ENCODE results near the gene NCK1. TPM values are rescaled to one million over a fixed set of nuclear protein-coding genes. Genes with fewer than 3 reads are reported as not detected.

NCK1 gene
- total RNA-seq, 2 experiments from 2014 or later = 31.9 to 34.7 TPM

- Mint-ChIP-seq H3K9me3 (peaks cover 8% of the 10 kb centered on the region), H3K36me3 (ENCODE audit: low read depth) (peaks cover 29% of the 10 kb centered on the region), H3K27me3 (no peaks in the 10 kb centered on the region), H3K27ac (no peak overlapping the region), H3K4me3 (no peak overlapping the region), H3K4me1 (ENCODE audit: low read depth) (peaks cover 62% of the 10 kb centered on the region)
- ChIA-PET CTCF (no interaction called here), POLR2A (interaction anchor here (0.8 kb wide), 1 partner anchor 18 kb away, joined by 3 read pairs; no protein-coding TSS in a partner anchor)
- intact Hi-C loops (cut with micrococcal nuclease) = no loop called here
- ATAC-seq (peak; percentile 77), DNase-seq (no peak)
- TF ChIP-seq, protein P1, sequence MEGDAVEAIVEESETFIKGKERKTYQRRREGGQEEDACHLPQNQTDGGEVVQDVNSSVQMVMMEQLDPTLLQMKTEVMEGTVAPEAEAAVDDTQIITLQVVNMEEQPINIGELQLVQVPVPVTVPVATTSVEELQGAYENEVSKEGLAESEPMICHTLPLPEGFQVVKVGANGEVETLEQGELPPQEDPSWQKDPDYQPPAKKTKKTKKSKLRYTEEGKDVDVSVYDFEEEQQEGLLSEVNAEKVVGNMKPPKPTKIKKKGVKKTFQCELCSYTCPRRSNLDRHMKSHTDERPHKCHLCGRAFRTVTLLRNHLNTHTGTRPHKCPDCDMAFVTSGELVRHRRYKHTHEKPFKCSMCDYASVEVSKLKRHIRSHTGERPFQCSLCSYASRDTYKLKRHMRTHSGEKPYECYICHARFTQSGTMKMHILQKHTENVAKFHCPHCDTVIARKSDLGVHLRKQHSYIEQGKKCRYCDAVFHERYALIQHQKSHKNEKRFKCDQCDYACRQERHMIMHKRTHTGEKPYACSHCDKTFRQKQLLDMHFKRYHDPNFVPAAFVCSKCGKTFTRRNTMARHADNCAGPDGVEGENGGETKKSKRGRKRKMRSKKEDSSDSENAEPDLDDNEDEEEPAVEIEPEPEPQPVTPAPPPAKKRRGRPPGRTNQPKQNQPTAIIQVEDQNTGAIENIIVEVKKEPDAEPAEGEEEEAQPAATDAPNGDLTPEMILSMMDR (IDR thresholded peaks at IDR 0.05) = no peak
Observed at GRCh38 chr3:136882571-136882970, 20.6 kb downstream of the NCK1 start.

DNA sequence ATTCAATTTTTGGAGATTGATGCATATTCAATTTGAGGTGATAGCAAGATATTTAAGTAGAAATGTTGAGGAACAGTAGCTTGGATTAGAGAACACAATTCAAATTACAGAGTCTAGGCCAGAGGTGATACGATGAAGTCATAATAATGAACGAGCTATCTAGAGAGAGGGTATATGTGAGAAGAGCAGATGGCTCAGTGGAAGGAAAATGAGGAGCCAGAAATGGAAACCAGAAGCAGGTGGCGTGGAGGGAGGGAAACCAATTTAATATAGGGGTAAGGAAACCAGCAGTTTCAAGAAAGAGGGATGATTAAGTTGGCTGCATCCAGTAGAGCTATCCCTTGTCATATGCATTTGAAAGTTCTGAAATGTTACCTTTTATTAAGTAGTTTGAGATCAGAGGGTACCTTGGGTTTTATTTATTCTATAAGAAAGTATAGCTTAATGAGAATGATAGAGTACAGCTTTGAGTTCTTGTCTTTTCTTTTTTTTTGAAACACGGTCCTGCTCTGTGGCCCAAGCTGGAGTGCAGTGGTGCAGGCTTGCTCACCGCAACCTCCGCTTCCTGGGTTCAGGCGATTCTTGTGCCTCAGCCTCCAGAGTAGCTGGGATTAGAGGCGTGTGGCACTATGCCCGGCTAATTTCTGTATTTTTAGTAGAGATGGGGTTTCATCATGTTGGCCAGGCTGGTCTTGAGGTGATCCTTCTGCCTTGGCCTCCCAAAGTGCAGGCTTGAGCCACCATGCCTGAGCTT lies 22.1 kb downstream of the NCK1 start:
- POLR2A ChIA-PET = interaction anchor here (0.7 to 1.1 kb wide), 4 partner anchors 11 to 690 kb away, joined by 3 to 5 read pairs (median 4); partner anchors contain the start of gene NCK1
- Mint-ChIP-seq H3K27ac (peak overlapping the region; percentile 62), H3K27me3 (no peaks in the 10 kb centered on the region), H3K36me3 (ENCODE audit: low read depth) (peaks cover 28% of the 10 kb centered on the region), H3K9me3 (peaks cover 4% of the 10 kb centered on the region), H3K4me3 (no peak overlapping the region), H3K4me1 (ENCODE audit: low read depth) (peaks cover 67% of the 10 kb centered on the region)
- no peak for ATAC-seq
- CTCF ChIA-PET = interaction anchor here (0.6 to 1.5 kb wide), 4 partner anchors 14 to 28 kb away, joined by 3 to 7 read pairs (median 3); partner anchors contain the start of gene NCK1
- no peak for DNase-seq
- intact Hi-C loops (cut with micrococcal nuclease) = no loop called here
- TF ChIP-seq, protein P1 (IDR thresholded peaks at IDR 0.05) = no peak

GRCh38 chr3:136885357-136886213 lies 23.6 kb downstream of the NCK1 start:
- peak; percentile 35 for DNase-seq
- Mint-ChIP-seq H3K4me3 (peak overlapping the region; percentile 48), H3K36me3 (ENCODE audit: low read depth) (peaks cover 33% of the 10 kb centered on the region), H3K9me3 (peaks cover 3% of the 10 kb centered on the region), H3K27me3 (no peaks in the 10 kb centered on the region), H3K27ac (peak overlapping the region; percentile 85), H3K4me1 (ENCODE audit: low read depth) (peaks cover 67% of the 10 kb centered on the region)
- intact Hi-C loops (cut with micrococcal nuclease) = no loop called here
- ChIA-PET POLR2A (no interaction called here), CTCF (interaction anchor here (1.4 to 1.5 kb wide), 2 partner anchors 13 to 23 kb away, joined by 3 to 7 read pairs; partner anchors contain the start of gene NCK1)
- ATAC-seq = peak; percentile 65
- TF ChIP-seq, protein P1 (IDR thresholded peaks at IDR 0.05) = no peak

- no peak overlapping the region for H3K4me3 Mint-ChIP-seq
- POLR2A ChIA-PET = interaction anchor here (1.2 to 1.4 kb wide), 2 partner anchors 8 to 28 kb away, joined by 3 to 4 read pairs; partner anchors contain the start of gene NCK1
- TF ChIP-seq, protein P1 (IDR thresholded peaks at IDR 0.05) = no peak
- CTCF ChIA-PET = interaction anchor here (1.8 kb wide), 1 partner anchor 124 kb away, joined by 5 read pairs; no protein-coding TSS in a partner anchor
- peaks cover 12% of the 10 kb centered on the region for H3K9me3 Mint-ChIP-seq
- no peak for ATAC-seq
- H3K27me3 Mint-ChIP-seq = no peaks in the 10 kb centered on the region
- DNase-seq = no peak
- intact Hi-C loops (cut with micrococcal nuclease) = no loop called here
- no peak overlapping the region for H3K27ac Mint-ChIP-seq
- peaks cover 70% of the 10 kb centered on the region for H3K4me1 Mint-ChIP-seq (ENCODE audit: low read depth)
- peaks cover 46% of the 10 kb centered on the region for H3K36me3 Mint-ChIP-seq (ENCODE audit: low read depth)
Observed at GRCh38 chr3:136889947-136890346, 27.9 kb downstream of the NCK1 start.
